HT-29 (cell line): ENCODE measurements around the gene PIGV. TPM values are rescaled to one million over a fixed set of nuclear protein-coding genes. Genes with fewer than 3 reads are reported as not detected.
"Not testable (repeated sequence)": the region's sequence is repeated elsewhere in the genome, so short reads cannot be mapped to it uniquely, and the experiment has no call there.

Experiments
- DNase-seq: peaks from one replicate; pipeline ENCODE4 v3.0.0-alpha.2; 2015; ENCODE audit warnings: low spot score
- small RNA-seq: library from RNA; depleted of rRNA; stranded (forward); fragments of <200 nt; gene quantifications from one replicate; pipeline ENCODE3, GENCODE V24; 2014
- total RNA-seq: library from RNA; depleted of rRNA; stranded (reverse); fragments of >200 nt; shearing (Covaris generic); gene quantifications from 2 replicates; pipeline ENCODE4 v1.2.3, GENCODE V29; 2014; rRNA removed

PIGV gene
- total RNA-seq, 1 experiment from 2014 or later: 20.0 TPM

- DNase-seq: no peak
These were observed 44.7 kb downstream of the PIGV start for GRCh38 chr1:26832249-26832960.

- DNase-seq: no peak
These were observed 46.0 kb downstream of the PIGV start for GRCh38 chr1:26833432-26834405.

- DNase-seq: not testable (repeated sequence)
These were observed 49.9 kb downstream of the PIGV start for GRCh38 chr1:26837665-26838064.

GRCh38 chr1:26838474-26839338 is 51.0 kb downstream of the PIGV start:
- DNase-seq: no peak

- DNase-seq: no peak
These were observed 51.6 kb downstream of the PIGV start for GRCh38 chr1:26839339-26839722.

- no peak for DNase-seq
These were observed 52.0 kb downstream of the PIGV start for GRCh38 chr1:26839779-26840178.

GRCh38 chr1:26844424-26845196 is 56.9 kb downstream of the PIGV start:
- no peak for DNase-seq

- not testable (repeated sequence) for DNase-seq
These were observed 60.1 kb downstream of the PIGV start for GRCh38 chr1:26847826-26848225.

Small RNAs within 50 kb of the gene (small RNA-seq; reads per million reads assigned to genes)
- gene RN7SL165P: not detected

Other genes starting within 250 kb of the PIGV start
- 28.4 and 37.2 TPM in 2 replicates for gene ARID1A, start 91.9 kb upstream of the PIGV start, total RNA-seq
- 22.9 and 30.0 TPM in 2 replicates for gene ZDHHC18, start 38.7 kb downstream of the PIGV start, total RNA-seq
- 170 and 192 TPM in 2 replicates for gene SFN, start 75.2 kb downstream of the PIGV start, total RNA-seq
- gene GPN2, start 102.3 kb downstream of the PIGV start, total RNA-seq: 25.2 and 37.2 TPM in 2 replicates
- gene GPATCH3, start 112.5 kb downstream of the PIGV start, total RNA-seq: 17.4 and 27.5 TPM in 2 replicates
- gene NR0B2, start 126.0 kb downstream of the PIGV start, total RNA-seq: 17.6 and 18.4 TPM in 2 replicates
- gene NUDC, start 133.8 kb downstream of the PIGV start, total RNA-seq: 124 TPM in 2 replicates
- 47.1 and 48.7 TPM in 2 replicates for gene KDF1, start 172.5 kb downstream of the PIGV start, total RNA-seq
- gene TRNP1, start 205.7 kb downstream of the PIGV start, total RNA-seq: 182 and 203 TPM in 2 replicates
- gene TENT5B, start 224.9 kb downstream of the PIGV start, total RNA-seq: 1.9 and 2.3 TPM in 2 replicates